Thyroid gland (tissue), 4 donors: ENCODE results near the gene KRTAP10-7. TPM values are rescaled to one million over a fixed set of nuclear protein-coding genes. Genes with fewer than 3 reads are reported as not detected.

Experiments
- DNase-seq, 2 donors: peaks; one replicate each; pipeline ENCODE4 v3.0.0-alpha.2; 2019
- H3K27ac ChIP-seq, 3 donors: fragments of 200-600 bp; sonication (generic); 1 replicate in 2 of 3; 2 replicates in 1 of 3; pipeline ENCODE4 v1.5.1; 2016 to 2019; ENCODE audit warnings: mild to moderate bottlenecking in 1 of 3, moderate library complexity in 1 of 3
- H3K27me3 ChIP-seq: fragments of 200-600 bp; sonication (generic); one replicate; pipeline ENCODE4 v1.5.1; 2019
- H3K36me3 ChIP-seq, 2 donors: fragments of 200-600 bp; sonication (generic); one replicate each; pipeline ENCODE4 v1.5.1; 2016 to 2019
- H3K4me1 ChIP-seq, 2 donors: fragments of 200-600 bp; sonication (generic); one replicate each; pipeline ENCODE4 v1.5.1; 2017 to 2019
- H3K4me3 ChIP-seq, 3 donors: fragments of 200-600 bp; sonication (generic); replicated peaks in 1 of 3; 1 replicate in 2 of 3; 2 replicates in 1 of 3; pipeline ENCODE4 v1.5.1; 2016; ENCODE audit warnings: mild to moderate bottlenecking in 1 of 3
- H3K9me3 ChIP-seq: fragments of 200-600 bp; sonication (generic); one replicate; pipeline ENCODE4 v1.5.1; 2017
- CTCF ChIP-seq, 6 experiments: fragments of 200-600 bp in 3 of 6; fragments of 450-650 bp in 3 of 6; sonication (generic) in 3 of 6; IDR thresholded peaks; one replicate each; pipeline ENCODE4 v1.5.1; 2016 to 2019; ENCODE audit warnings: antibody characterized with exemption in 6 of 6, mild to moderate bottlenecking in 2 of 6, inconsistent platforms in 1 of 6, moderate library complexity in 1 of 6
- POLR2A ChIP-seq, 2 donors: fragments of 450-650 bp; IDR thresholded peaks; one replicate each; pipeline ENCODE4 v1.6.1; 2017; ENCODE audit warnings: antibody characterized with exemption in 2 of 2, mild to moderate bottlenecking in 2 of 2, moderate library complexity in 1 of 2
- WGBS, 2 donors: methylation state at CpG; one replicate each; pipeline ENCODE4 v1.1.5; 2017; 5-methylcytosine and 5-hydroxymethylcytosine counted together
- intact Hi-C: fragments of 100-400 bp; cut with DNase I; formaldehyde crosslinking; loops from one replicate; pipeline ENCODE4 v1.15.1; 2023
- total RNA-seq, 4 donors: library from RNA; depleted of rRNA; stranded (reverse); fragments of >200 nt; gene quantifications; one replicate each; pipeline ENCODE4 v1.2.3, GENCODE V29; 2016

KRTAP10-7 gene
- total RNA-seq, 4 donors from 2014 or later = not detected

- intact Hi-C loops = no loop called here
- Histone ChIP-seq H3K4me1 (no peaks in the 10 kb centered on the region), H3K36me3 (no peaks in the 10 kb centered on the region), H3K9me3 (no peaks in the 10 kb centered on the region), H3K27me3 (no peaks in the 10 kb centered on the region), H3K27ac (no peak overlapping the region), H3K4me3 (no peak overlapping the region)
- 94 to 95% methylated on average over 1 of the region's 1 CpG for WGBS, 2 donors
- TF ChIP-seq CTCF (IDR thresholded peaks at IDR 0.05) (no peak), POLR2A (IDR thresholded peaks at IDR 0.05) (no peak)
- DNase-seq = no peak
Observed at GRCh38 chr21:44564099-44564498, 36.3 kb upstream of the KRTAP10-7 start.

DNA sequence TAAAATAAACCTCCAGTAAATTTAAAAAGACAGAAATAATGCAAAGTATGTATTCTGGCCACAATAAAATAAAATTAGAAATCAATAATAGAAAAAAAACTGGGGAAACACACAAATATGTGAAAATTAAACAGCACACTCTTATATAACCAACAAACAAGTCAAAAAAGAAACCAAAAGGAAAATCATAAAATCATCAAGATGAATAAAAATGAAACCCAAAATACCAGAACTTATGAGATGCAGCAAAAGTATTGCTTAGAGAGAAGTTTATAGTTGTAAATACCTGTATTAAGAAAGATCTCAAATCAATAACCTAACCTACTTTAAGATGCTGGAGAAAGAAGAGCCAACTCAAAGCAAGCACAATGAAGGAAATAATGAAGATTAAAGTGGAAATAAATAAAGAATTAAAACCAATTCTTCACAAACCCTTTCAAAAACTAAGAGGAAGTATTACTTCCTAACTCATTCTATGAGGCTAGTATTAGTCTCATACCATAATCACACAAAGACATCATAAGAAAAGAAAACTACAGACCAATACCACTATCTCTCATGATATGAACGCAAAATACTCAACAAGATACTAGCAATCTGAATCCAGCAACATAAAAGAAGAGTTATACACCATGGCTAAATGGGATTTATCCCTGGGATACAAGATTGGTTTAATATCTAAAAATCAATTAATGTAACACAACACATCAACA, 35.4 kb upstream of the KRTAP10-7 start:
- intact Hi-C loops = no loop called here
- Histone ChIP-seq H3K27me3 (no peaks in the 10 kb centered on the region), H3K9me3 (no peaks in the 10 kb centered on the region), H3K4me3 (no peak overlapping the region), H3K4me1 (no peaks in the 10 kb centered on the region), H3K27ac (no peak overlapping the region), H3K36me3 (no peaks in the 10 kb centered on the region)
- no peak for DNase-seq
- TF ChIP-seq CTCF (IDR thresholded peaks at IDR 0.05) (no peak), POLR2A (IDR thresholded peaks at IDR 0.05) (no peak)
- 0 to 95% methylated on average over 1 of the region's 1 CpG for WGBS, 2 donors

- intact Hi-C loops = no loop called here
- Histone ChIP-seq H3K4me3 (no peak overlapping the region), H3K9me3 (no peaks in the 10 kb centered on the region), H3K36me3 (no peaks in the 10 kb centered on the region), H3K27ac (no peak overlapping the region), H3K27me3 (no peaks in the 10 kb centered on the region), H3K4me1 (no peaks in the 10 kb centered on the region)
- TF ChIP-seq POLR2A (IDR thresholded peaks at IDR 0.05) (no peak), CTCF (IDR thresholded peaks at IDR 0.05) (no peak)
- no peak for DNase-seq
- 73 to 79% methylated on average over 1 of the region's 1 CpG for WGBS, 2 donors
Observed at GRCh38 chr21:44566403-44566802, 34.0 kb upstream of the KRTAP10-7 start.

GRCh38 chr21:44567481-44568171, 32.8 kb upstream of the KRTAP10-7 start:
- no peaks in the 10 kb centered on the region for H3K4me1 ChIP-seq
- TF ChIP-seq POLR2A (IDR thresholded peaks at IDR 0.05) (no peak), CTCF (IDR thresholded peaks at IDR 0.05) (no peak)
- no peaks in the 10 kb centered on the region for H3K27me3 ChIP-seq
- H3K9me3 ChIP-seq = no peaks in the 10 kb centered on the region
- no peaks in the 10 kb centered on the region for H3K36me3 ChIP-seq
- no peak overlapping the region for H3K4me3 ChIP-seq
- intact Hi-C loops = no loop called here
- DNase-seq = no peak
- WGBS, 2 donors = 92 to 95% methylated on average over 18 of the region's 18 CpGs
- no peak overlapping the region for H3K27ac ChIP-seq

DNA sequence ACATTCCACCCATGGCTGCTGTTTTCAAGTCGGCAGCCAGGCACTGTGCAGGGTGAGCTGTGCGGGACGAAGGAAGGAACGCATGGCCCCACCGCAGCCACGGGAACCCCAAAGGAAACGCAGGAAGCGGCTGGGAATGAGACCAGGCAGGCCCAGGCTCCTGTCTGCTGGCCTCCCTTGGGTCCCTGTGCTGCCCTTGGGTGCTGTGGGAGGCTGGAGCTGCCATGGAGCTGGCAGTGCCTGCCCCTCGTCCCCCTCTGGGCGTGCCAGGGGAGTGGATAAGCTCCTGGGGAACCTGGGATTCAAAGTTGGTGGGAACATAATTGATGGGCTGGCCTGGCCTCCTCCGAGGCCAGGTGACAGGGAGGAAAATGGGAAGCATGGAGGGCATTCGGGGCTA, 32.1 kb upstream of the KRTAP10-7 start:
- Histone ChIP-seq H3K36me3 (no peaks in the 10 kb centered on the region), H3K4me3 (no peak overlapping the region), H3K27me3 (no peaks in the 10 kb centered on the region), H3K27ac (no peak overlapping the region), H3K9me3 (no peaks in the 10 kb centered on the region), H3K4me1 (no peaks in the 10 kb centered on the region)
- no peak for DNase-seq
- WGBS, 2 donors = 80 to 89% methylated on average over 10 to 12 of the region's 12 CpGs
- intact Hi-C loops = no loop called here
- no peak for TF ChIP-seq POLR2A (IDR thresholded peaks at IDR 0.05)
